CD14-positive monocyte (primary cell): ENCODE results near the gene NUAK1. TPM values are rescaled to one million over a fixed set of nuclear protein-coding genes. Genes with fewer than 3 reads are reported as not detected.

Experiments used
- DNase-seq, 3 donors: peaks; one replicate each; pipeline ENCODE4 v3.0.0-alpha.2; 2011 to 2022
- H2AFZ ChIP-seq: 2 replicates; pipeline ENCODE4 v1.6.0; 2012; ENCODE audit warnings: mild to moderate bottlenecking, low read depth, low read length, inconsistent platforms; ENCODE audit not compliant: insufficient read depth, poor library complexity, severe bottlenecking
- H3K27ac ChIP-seq, 2 donors: 1 replicate in 1 of 2; 2 replicates in 1 of 2; pipeline ENCODE4 v1.5.1; 2012 to 2013; ENCODE audit warnings: low read length in 2 of 2, control low read depth in 1 of 2, inconsistent platforms in 1 of 2, low read depth in 1 of 2, mild to moderate bottlenecking in 1 of 2
- H3K27me3 ChIP-seq, 2 donors: one replicate each; pipeline versions ENCODE4 v1.6.0 to v1.6.1; 2011 to 2013; ENCODE audit warnings: low read length in 2 of 2; ENCODE audit not compliant: control insufficient read depth in 2 of 2, insufficient read depth in 2 of 2
- H3K36me3 ChIP-seq, 2 donors: replicated peaks in 1 of 2; 1 replicate in 1 of 2; 2 replicates in 1 of 2; pipeline versions ENCODE4 v1.5.1 to v1.6.1; 2012 to 2013; ENCODE audit warnings: low read length in 2 of 2, control low read depth in 1 of 2, inconsistent platforms in 1 of 2, mild to moderate bottlenecking in 1 of 2; ENCODE audit not compliant: insufficient read depth in 2 of 2, control insufficient read depth in 1 of 2
- H3K4me1 ChIP-seq, 2 donors: 1 replicate in 1 of 2; 2 replicates in 1 of 2; pipeline versions ENCODE4 v1.5.1 to v1.6.1; 2012 to 2013; ENCODE audit warnings: low read length in 2 of 2, control low read depth in 1 of 2, inconsistent platforms in 1 of 2, mild to moderate bottlenecking in 1 of 2, moderate library complexity in 1 of 2; ENCODE audit not compliant: insufficient read depth in 2 of 2, control insufficient read depth in 1 of 2
- H3K4me2 ChIP-seq: replicated peaks from 2 replicates; pipeline ENCODE3; 2012; ENCODE audit warnings: low read length, moderate library complexity, mild to moderate bottlenecking; ENCODE audit not compliant: poor library complexity, severe bottlenecking; ENCODE audit errors: extremely low read depth
- H3K4me3 ChIP-seq, 3 experiments: fragments of 200-600 bp in 1 of 3; sonication (generic) in 1 of 3; replicated peaks in 1 of 3; 1 replicate in 2 of 3; 2 replicates in 1 of 3; pipeline ENCODE4 v1.5.1; 2011 to 2013; ENCODE audit warnings: low read length in 3 of 3, mild to moderate bottlenecking in 3 of 3, control low read depth in 2 of 3, low read depth in 2 of 3, inconsistent platforms in 1 of 3, moderate library complexity in 1 of 3
- H3K79me2 ChIP-seq: 2 replicates; pipeline ENCODE4 v1.6.0; 2012; ENCODE audit warnings: mild to moderate bottlenecking, control low read depth, inconsistent platforms, low read length, moderate library complexity; ENCODE audit not compliant: insufficient read depth
- H3K9ac ChIP-seq: 2 replicates; pipeline ENCODE4 v1.6.0; 2017; ENCODE audit warnings: low read length, mild to moderate bottlenecking; ENCODE audit not compliant: insufficient read depth, poor library complexity, severe bottlenecking
- H3K9me3 ChIP-seq, 2 donors: replicated peaks in 1 of 2; 1 replicate in 1 of 2; 2 replicates in 1 of 2; pipeline versions ENCODE4 v1.5.1 to v1.6.1; 2012 to 2013; ENCODE audit warnings: low read length in 2 of 2, control low read depth in 1 of 2; ENCODE audit not compliant: control insufficient read depth in 1 of 2, insufficient read depth in 1 of 2
- H4K20me1 ChIP-seq: 2 replicates; pipeline ENCODE4 v1.6.0; 2012; ENCODE audit warnings: mild to moderate bottlenecking, low read length, control low read depth, moderate library complexity; ENCODE audit not compliant: insufficient read depth
- H3K27ac Mint-ChIP-seq, 7 donors: one replicate each; pipeline ENCODE4 v1.8.0; 2020; ENCODE audit warnings: mild to moderate bottlenecking in 7 of 7, mixed read lengths in 7 of 7, moderate library complexity in 6 of 7, inconsistent platforms in 2 of 7
- H3K27me3 Mint-ChIP-seq, 3 donors: one replicate each; pipeline ENCODE4 v1.8.0; 2021 to 2022; ENCODE audit warnings: low read depth in 3 of 3, mild to moderate bottlenecking in 3 of 3, mixed read lengths in 3 of 3, moderate library complexity in 3 of 3, inconsistent platforms in 1 of 3
- H3K36me3 Mint-ChIP-seq, 2 donors: one replicate each; pipeline ENCODE4 v1.8.0; 2020; ENCODE audit warnings: mixed read lengths in 2 of 2, inconsistent platforms in 1 of 2, mild to moderate bottlenecking in 1 of 2
- H3K4me1 Mint-ChIP-seq: one replicate; pipeline ENCODE4 v1.8.0; 2020; ENCODE audit warnings: mild to moderate bottlenecking, mixed read lengths
- H3K4me3 Mint-ChIP-seq, 2 donors: one replicate each; pipeline ENCODE4 v1.8.0; 2020; ENCODE audit warnings: mild to moderate bottlenecking in 2 of 2, mixed read lengths in 2 of 2, moderate library complexity in 1 of 2
- H3K9me3 Mint-ChIP-seq, 7 donors: one replicate each; pipeline ENCODE4 v1.8.0; 2020 to 2022; ENCODE audit warnings: mixed read lengths in 7 of 7, mild to moderate bottlenecking in 6 of 7, moderate library complexity in 6 of 7, inconsistent platforms in 2 of 7
- CTCF ChIP-seq: fragments of 200-600 bp; IDR thresholded peaks from one replicate; pipeline ENCODE4 v1.8.0; 2022; ENCODE audit warnings: antibody characterized with exemption, mild to moderate bottlenecking
- WGBS: methylation state at CpG from one replicate; pipeline ENCODE4 v1.1.5; 2013; ENCODE audit warnings: missing lambda C conversion rate; ENCODE audit not compliant: insufficient coverage; 5-methylcytosine and 5-hydroxymethylcytosine counted together
- intact Hi-C, 2 donors: fragments of 100-400 bp; cut with micrococcal nuclease; formaldehyde crosslinking; loops; one replicate each; pipeline versions ENCODE4 v1.15.0 to v1.15.1; 2023
- polyA plus RNA-seq, 3 donors: library from polyadenylated mRNA; depleted of rRNA in 1 of 3; unstranded in 2 of 3; stranded (reverse) in 1 of 3; fragments of 300-500 nt in 2 of 3; fragments of >200 nt in 1 of 3; fragmentation: Illumina TruSeq in 2 of 3; gene quantifications; 1 replicate in 2 of 3; 2 replicates in 1 of 3; pipeline ENCODE4 v1.2.3, GENCODE V29; 2012 to 2021

The NUAK1 gene
- polyA plus RNA-seq, 3 donors, result not detected

GRCh38 chr12:106109168-106109910 is 29.4 kb downstream of the NUAK1 start:
- TF ChIP-seq CTCF, result no peak
- peaks cover 17% of the 10 kb centered on the region for H3K4me1 Mint-ChIP-seq
- H3K36me3 Mint-ChIP-seq, result no peaks in the 10 kb centered on the region
- no peaks in the 10 kb centered on the region for H3K79me2 ChIP-seq
- H3K27ac ChIP-seq, result no peak overlapping the region
- no peak overlapping the region for H3K4me3 Mint-ChIP-seq
- no peak overlapping the region for H3K4me3 ChIP-seq
- no peak overlapping the region for H3K27ac Mint-ChIP-seq
- H3K9me3 Mint-ChIP-seq, result no peaks in the 10 kb centered on the region
- no peak overlapping the region for H3K9ac ChIP-seq
- H3K36me3 ChIP-seq, result no peaks in the 10 kb centered on the region
- peaks cover 21 to 23% of the 10 kb centered on the region in 2 donors for H3K4me1 ChIP-seq
- no peaks in the 10 kb centered on the region for H3K9me3 ChIP-seq
- DNase-seq, result no peak
- peaks cover 3 to 19% (median 4%) of the 10 kb centered on the region in 3 donors for H3K27me3 Mint-ChIP-seq
- no peak overlapping the region for H2AFZ ChIP-seq
- H3K27me3 ChIP-seq, result peaks cover 2 to 7% of the 10 kb centered on the region in 2 donors
- no peak overlapping the region for H3K4me2 ChIP-seq
- H4K20me1 ChIP-seq, result no peaks in the 10 kb centered on the region
- intact Hi-C loops, result no loop called here
- WGBS, result 78% methylated on average over 4 of the region's 4 CpGs

- Mint-ChIP-seq H3K9me3 (no peaks in the 10 kb centered on the region), H3K4me1 (peaks cover 13% of the 10 kb centered on the region), H3K27ac (no peak overlapping the region), H3K36me3 (no peaks in the 10 kb centered on the region), H3K4me3 (no peak overlapping the region), H3K27me3 (peaks cover 3 to 20% (median 4%) of the 10 kb centered on the region in 3 donors)
- WGBS, result no CpG with 5 or more reads among the region's 4 CpGs
- Histone ChIP-seq H3K36me3 (no peaks in the 10 kb centered on the region), H3K9ac (no peak overlapping the region), H3K79me2 (no peaks in the 10 kb centered on the region), H4K20me1 (no peaks in the 10 kb centered on the region), H3K27me3 (peaks cover 2 to 7% of the 10 kb centered on the region in 2 donors), H3K9me3 (no peaks in the 10 kb centered on the region), H3K4me2 (no peak overlapping the region), H3K27ac (no peak overlapping the region), H3K4me1 (peaks cover 13 to 14% of the 10 kb centered on the region in 2 donors), H3K4me3 (no peak overlapping the region), H2AFZ (no peak overlapping the region)
- no peak for DNase-seq
- no peak for TF ChIP-seq CTCF
- intact Hi-C loops, result no loop called here
Observed at GRCh38 chr12:106108185-106108835, 30.4 kb downstream of the NUAK1 start.
